Stimulated activated CD4-positive, alpha-beta T cell treated with anti-CD3 and anti-CD28 coated beads, Interleukin-4, amount 100 ng/mL, for 24 hours (primary cell): ENCODE results near the gene SPIN1.

Experiments
- DNase-seq: peaks from one replicate; pipeline ENCODE4 v3.0.0-alpha.2; 2020

Gene SPIN1

DNA sequence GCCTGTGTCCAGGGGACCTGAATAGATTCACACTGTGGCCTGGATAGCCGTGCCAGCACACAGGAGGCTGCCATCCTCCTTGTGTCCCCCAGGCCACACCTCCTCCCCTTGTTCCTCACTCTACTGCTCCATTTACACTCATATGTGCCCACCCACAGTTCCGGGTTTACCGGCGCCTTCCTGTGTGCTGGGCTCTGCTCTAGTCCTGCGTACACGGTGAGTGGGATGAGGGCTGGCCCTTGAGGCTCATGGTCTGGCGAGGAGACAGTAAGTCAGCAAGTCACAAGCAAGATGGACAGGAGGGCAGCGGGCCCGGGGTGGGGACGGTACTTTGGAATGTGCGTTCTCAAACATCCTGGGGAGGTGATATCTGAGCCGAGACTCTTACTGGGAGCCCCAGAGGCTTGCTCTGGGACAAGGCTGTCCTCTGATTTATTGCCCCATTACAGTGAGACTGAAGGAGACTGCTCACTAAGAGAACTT lies 114.3 kb downstream of the SPIN1 start:
- no peak for DNase-seq

DNA sequence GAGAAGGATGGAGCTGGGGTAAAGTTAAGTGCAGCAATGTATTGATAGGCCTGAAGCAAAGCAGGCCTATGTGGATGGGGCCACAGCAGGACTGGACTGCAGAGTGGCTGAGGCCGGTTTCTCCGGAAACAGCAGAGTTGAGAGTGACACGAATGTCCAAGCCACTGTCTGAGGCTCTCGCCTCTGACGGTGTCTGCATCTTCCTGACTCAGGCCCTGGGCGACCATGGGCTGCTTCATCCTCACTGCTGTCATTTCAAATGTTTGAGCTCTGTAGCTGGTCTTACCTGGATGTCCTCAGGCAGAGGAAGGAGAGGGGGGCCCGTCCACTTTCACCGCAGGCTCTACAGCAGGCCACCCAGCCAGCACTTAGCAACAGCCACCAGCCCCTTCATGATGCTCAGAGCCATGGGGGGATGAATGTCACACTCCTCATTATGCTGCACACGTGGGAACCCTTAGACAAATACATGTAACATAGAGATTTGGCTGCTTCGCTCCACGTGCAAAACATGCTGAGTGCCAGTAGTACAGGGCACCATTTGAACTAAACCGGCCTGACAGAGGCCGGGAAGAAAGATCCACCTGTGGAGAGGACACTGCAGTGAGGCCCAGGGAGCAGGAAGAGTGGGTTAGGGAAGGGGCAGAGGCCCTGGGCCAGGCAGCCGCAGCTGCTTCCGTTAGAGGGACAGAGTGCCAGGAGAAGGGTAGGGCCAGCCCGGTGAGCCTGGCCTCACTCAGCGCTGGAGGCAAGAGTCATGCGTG lies 115.0 kb downstream of the SPIN1 start:
- no peak for DNase-seq

DNA sequence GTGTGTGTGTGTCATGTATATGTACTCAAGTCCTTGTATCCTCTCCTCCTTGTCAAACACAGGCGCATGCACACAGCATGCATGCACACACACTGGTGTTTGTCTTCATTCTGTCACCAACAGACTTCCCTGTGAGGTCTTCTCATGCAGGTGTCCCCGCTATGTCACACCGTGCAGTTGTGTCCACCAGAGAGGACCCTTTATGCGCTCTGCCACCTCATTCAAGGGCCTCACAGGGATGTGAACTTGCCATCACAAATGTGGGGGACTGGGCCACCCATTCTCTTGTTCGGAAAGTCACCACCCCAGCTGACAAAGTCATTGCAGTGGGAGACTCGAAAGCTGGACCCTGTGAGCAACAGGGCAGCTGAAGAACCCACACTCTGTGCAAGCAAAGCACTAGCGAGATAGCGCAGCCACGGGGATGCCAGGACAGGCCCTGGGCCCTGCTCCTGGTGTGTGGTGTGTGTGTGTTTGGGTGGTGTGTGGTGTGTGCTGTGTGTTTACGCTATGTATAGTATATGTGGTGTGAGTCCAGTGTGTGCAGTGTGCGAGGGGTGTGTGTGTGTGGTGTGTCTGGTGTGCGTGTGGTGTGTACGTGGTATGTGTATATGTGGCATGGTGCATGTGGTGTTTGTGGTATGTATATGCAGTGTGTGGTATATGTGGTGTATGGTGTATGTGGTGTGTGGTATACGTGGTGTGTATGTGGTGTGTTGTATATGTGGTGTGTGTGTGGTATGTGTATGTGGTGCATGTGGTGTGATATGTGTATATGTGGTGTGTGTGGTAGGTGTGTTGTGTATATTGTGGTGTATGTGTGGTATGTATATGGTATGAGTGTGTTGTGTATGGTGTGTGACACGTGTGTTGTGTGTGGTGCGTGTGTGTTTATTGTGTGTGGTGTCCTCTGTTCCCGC lies 115.9 kb downstream of the SPIN1 start:
- DNase-seq, result no peak

DNA sequence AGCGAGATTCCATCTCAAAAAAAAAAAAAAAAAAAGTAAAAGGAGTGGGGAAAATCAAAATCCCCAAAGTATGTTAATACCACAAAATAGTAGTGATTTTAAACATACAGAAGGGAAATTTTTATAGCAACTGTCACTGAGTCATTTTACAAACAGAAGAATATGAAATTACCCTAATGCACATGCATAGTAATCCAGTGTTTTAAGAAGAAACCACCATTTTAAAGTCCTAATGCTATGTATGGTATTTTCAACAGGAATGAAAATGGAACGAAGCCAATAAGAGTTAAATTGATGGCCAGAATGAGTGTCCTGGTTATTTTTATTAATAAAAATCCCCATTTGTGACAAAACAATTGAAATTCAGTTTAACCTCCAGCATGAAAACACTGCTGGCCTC lies 120.1 kb downstream of the SPIN1 start:
- DNase-seq, result no peak

DNA sequence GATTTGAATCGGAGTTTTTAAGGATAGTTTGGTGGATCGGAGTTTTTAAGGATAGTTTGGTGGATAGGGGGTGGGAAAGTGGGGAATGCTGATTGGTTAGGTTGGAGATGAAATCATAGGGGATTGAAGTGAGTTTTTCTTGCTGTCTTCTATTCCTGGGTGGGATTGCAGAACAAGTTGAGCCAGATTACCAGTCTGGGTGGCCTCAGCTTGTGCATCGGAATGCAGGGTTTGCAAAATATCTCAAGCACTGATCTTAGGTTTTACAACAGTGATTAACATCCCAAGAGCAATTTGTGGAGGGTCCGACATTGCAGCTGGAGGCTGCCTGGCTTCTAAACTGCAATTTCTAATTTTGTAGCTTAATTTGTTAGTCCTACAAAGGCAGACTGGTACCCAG lies 123.7 kb downstream of the SPIN1 start:
- DNase-seq, result no peak

DNA sequence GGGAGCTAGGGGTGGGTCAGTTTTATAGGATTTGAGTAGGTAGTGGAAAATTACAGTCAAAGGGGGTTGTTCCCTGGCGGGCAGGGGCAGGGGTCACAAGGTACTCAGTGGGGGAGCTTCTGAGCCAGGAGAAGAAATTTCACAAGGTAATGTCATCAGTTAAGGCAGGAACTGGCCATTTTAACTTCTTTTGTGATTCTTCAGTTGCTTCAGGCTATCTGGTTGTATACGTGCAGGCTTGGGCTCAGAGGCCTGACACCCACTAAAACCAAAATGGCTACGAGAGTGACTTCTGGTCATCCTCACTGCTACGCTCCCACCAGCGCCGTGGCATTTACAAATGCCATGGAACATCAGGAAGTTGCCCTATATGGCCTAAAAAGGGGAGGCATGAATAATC lies 126.0 kb downstream of the SPIN1 start:
- DNase-seq, result no peak

DNA sequence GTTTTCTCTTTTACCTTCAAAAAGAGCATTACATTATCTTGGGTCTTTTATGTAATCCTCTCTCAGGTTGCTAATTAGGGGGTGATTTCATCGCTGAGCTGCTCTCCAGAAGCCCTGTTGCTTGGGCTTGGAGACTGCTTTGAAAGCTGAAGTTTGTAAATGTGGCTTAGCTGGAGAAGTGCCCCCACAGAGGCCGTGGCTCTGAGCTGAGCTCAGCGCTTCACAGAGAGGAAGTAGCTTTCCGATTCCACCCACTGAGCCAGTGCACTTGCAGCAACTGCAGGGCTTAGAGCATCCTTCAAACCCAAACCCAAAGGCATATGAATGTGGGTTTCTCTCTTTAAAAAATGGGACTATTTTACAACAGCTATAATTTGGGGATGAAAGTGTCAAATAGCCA lies 133.1 kb downstream of the SPIN1 start:
- DNase-seq, result no peak

DNA sequence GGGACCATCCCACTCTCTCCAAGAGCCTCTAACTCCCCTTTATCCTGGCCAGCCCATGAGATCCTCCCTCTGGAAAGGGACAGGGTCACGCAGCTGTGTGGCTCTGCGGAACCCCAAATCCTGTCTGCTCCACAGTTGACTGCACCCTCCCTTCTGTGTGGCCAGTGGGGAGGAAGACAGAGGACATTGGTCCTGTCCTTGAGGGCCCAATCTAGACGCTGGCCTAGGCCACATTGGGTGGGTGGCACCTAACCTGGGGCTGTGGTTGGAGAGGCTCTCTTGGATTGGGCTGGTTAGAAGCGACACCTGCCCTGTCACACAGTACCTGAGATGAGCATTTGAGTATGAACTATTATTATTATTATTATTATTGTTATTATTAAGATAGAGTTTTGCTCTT lies 134.1 kb downstream of the SPIN1 start:
- no peak for DNase-seq

DNA sequence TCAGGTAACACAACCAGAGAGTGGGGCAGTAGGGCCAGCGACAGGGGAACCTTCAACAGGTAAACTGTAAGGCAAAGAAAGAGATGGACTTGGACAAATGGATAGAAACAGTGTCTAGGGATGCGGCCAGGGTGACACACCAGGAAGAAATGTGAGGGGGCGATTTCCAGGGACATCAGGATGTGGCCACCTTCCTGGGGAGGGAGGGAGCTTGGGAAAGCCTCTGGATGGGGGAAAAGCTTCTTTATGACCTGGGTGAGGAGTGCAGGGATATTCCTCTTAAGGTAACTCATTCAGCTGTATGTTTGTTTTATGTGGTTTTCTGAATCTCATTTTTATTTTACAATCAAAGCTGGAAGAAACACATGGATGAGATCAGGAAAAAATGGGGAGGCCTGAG lies 134.8 kb downstream of the SPIN1 start:
- no peak for DNase-seq

DNA sequence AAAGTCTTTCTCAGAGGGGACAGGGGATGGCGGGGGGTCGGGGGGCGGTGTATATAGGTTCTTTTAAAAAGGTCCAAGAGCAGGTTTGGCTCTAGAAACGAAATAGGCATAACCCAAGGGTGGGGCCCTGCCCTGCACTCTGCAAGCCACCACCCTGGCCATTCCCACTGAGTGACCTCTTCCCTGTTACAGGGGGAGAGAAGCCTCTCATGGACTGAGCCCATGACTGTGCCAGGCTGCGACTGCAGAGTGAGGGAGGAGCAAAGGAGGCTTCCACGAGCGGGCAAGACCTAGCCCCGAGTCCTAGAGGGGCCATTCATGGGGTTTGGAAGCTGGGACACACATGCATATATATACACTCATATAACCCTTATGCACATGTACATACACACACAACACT lies 136.7 kb downstream of the SPIN1 start:
- DNase-seq, result no peak

DNA sequence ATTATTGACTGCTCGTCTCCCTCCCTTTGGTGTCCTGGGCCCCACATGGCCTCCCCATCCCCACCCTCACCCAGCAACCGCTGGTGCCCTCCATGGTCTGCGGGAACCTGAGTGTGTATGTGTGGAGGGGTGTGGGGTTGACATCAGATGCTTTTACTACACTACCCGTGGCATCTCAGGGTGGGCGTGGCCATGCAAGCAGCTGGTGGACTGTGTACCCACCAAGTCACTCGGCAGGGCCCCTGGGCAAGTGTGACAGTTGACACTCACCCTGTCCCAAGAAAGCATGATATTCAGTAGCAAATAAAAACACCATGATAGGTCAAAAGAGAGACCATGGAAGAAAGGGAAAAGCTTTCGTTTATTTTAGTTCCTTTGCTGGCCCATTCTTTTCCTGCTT lies 139.4 kb downstream of the SPIN1 start:
- DNase-seq, result no peak
